Measurements from ENCODE around the gene KRTAP5-3. TPM values are rescaled to one million over a fixed set of nuclear protein-coding genes. Genes with fewer than 3 reads are reported as not detected.
A peak's percentile ranks its signal among the peaks of the same experiment; 100 is the strongest.

The KRTAP5-3 gene
- total RNA-seq, 4 donors from 2014 or later, result not detected

GRCh38 chr11:1570531-1570895, 37.8 kb downstream of the KRTAP5-3 start:
- Histone ChIP-seq H3K27ac (peak overlapping the region; percentile 80 to 99 (median 90)), H3K4me3 (peak overlapping the region; percentile 49 to 73 (median 62)), H3K36me3 (peaks cover 0 to 3% (median 0%) of the 10 kb centered on the region in 3 donors), H3K9me3 (no peaks in the 10 kb centered on the region), H3K27me3 (peaks cover 0 to 26% of the 10 kb centered on the region in 2 donors), H3K4me1 (peaks cover 0 to 85% (median 22%) of the 10 kb centered on the region in 4 donors)
- WGBS, 2 donors, result 65 to 70% methylated on average over 7 to 8 of the region's 8 CpGs
- no peak for DNase-seq (ENCODE audit: low spot score in 2 of 2)
- no peak for TF ChIP-seq POLR2A (IDR thresholded peaks at IDR 0.05)
- TF ChIP-seq EP300 (IDR thresholded peaks at IDR 0.05), result no peak
- TF ChIP-seq CTCF (IDR thresholded peaks at IDR 0.05), result no peak

GRCh38 chr11:1570001-1570453, 38.2 kb downstream of the KRTAP5-3 start:
- Histone ChIP-seq H3K4me3 (no peak overlapping the region), H3K27ac (peak overlapping the region; percentile 80 to 99 (median 90)), H3K36me3 (peaks cover 0 to 8% (median 0%) of the 10 kb centered on the region in 3 donors), H3K4me1 (peaks cover 0 to 89% (median 23%) of the 10 kb centered on the region in 4 donors), H3K9me3 (no peaks in the 10 kb centered on the region), H3K27me3 (peaks cover 0 to 21% of the 10 kb centered on the region in 2 donors)
- 63 to 67% methylated on average over 9 of the region's 11 CpGs for WGBS, 2 donors
- no peak for TF ChIP-seq CTCF (IDR thresholded peaks at IDR 0.05)
- no peak for TF ChIP-seq EP300 (IDR thresholded peaks at IDR 0.05)
- TF ChIP-seq POLR2A (IDR thresholded peaks at IDR 0.05), result no peak
- DNase-seq (ENCODE audit: low spot score in 2 of 2), result no peak

GRCh38 chr11:1569251-1569780, 38.9 kb downstream of the KRTAP5-3 start:
- peaks cover 0 to 89% (median 25%) of the 10 kb centered on the region in 4 donors for H3K4me1 ChIP-seq

GRCh38 chr11:1568441-1568911, 39.8 kb downstream of the KRTAP5-3 start:
- no peak for DNase-seq (ENCODE audit: low spot score in 2 of 2)
- Histone ChIP-seq H3K27ac (peak overlapping the region in 2 of 4 donors; percentile 93 to 99), H3K36me3 (peaks cover 0 to 15% (median 0%) of the 10 kb centered on the region in 3 donors), H3K27me3 (peaks cover 0 to 11% of the 10 kb centered on the region in 2 donors), H3K4me3 (no peak overlapping the region), H3K9me3 (no peaks in the 10 kb centered on the region), H3K4me1 (peaks cover 0 to 84% (median 23%) of the 10 kb centered on the region in 4 donors)
- WGBS, 2 donors, result 43 to 61% methylated on average over 12 to 13 of the region's 13 CpGs
- no peak for TF ChIP-seq EP300 (IDR thresholded peaks at IDR 0.05)

More at GRCh38 chr11:1569251-1569780, 38.9 kb downstream of the KRTAP5-3 start:
- WGBS, 2 donors, result 59 to 65% methylated on average over 11 to 14 of the region's 14 CpGs
- H3K4me3 ChIP-seq, result no peak overlapping the region
- no peak for DNase-seq (ENCODE audit: low spot score in 2 of 2)
- no peak for TF ChIP-seq POLR2A (IDR thresholded peaks at IDR 0.05)
- no peak for TF ChIP-seq CTCF (IDR thresholded peaks at IDR 0.05)
- no peak for TF ChIP-seq EP300 (IDR thresholded peaks at IDR 0.05)
- peak overlapping the region in 3 of 4 donors; percentile 80 to 99 (median 93) for H3K27ac ChIP-seq
- H3K36me3 ChIP-seq, result peaks cover 0 to 9% (median 0%) of the 10 kb centered on the region in 3 donors
- no peaks in the 10 kb centered on the region for H3K9me3 ChIP-seq
- H3K27me3 ChIP-seq, result peaks cover 0 to 19% of the 10 kb centered on the region in 2 donors

- peaks cover 0 to 23% (median 0%) of the 10 kb centered on the region in 3 donors for H3K36me3 ChIP-seq
- TF ChIP-seq CTCF (IDR thresholded peaks at IDR 0.05), result no peak
- no peak for TF ChIP-seq POLR2A (IDR thresholded peaks at IDR 0.05)
- no peak for TF ChIP-seq EP300 (IDR thresholded peaks at IDR 0.05)
- no peaks in the 10 kb centered on the region for H3K9me3 ChIP-seq
- H3K27me3 ChIP-seq, result peaks cover 0 to 3% of the 10 kb centered on the region in 2 donors
- peaks cover 0 to 77% (median 18%) of the 10 kb centered on the region in 4 donors for H3K4me1 ChIP-seq
- no peak overlapping the region for H3K4me3 ChIP-seq
- 68 to 69% methylated on average over 6 of the region's 7 CpGs for WGBS, 2 donors
- DNase-seq (ENCODE audit: low spot score in 2 of 2), result no peak
- peak overlapping the region in 2 of 4 donors; percentile 50 to 99 for H3K27ac ChIP-seq
Measured at GRCh38 chr11:1567721-1568100, 40.6 kb downstream of the KRTAP5-3 start.
